ENCODE results near the gene UGGT2.

DNA sequence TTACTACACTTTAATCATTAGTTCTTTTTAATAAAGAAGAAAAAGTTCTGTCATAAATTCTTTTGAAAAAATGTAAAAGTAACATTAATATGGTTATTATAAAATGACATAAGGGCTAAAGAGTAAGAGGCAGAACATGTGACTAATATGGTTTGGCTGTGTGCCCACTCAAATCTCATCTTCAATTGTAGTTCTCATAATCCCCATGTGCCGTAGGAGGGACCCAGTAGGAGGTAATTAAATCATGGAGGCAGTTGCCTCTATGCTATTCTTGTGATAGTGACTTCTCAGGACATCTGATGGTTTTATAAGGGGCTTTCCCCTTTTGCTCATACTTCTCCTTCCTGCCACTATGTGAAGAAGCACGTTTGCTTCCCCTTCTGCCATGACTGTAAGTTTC lies 104.5 kb downstream of the UGGT2 start:
- no peak for TF ChIP-seq POLR2A (IDR thresholded peaks at IDR 0.05)
- TF ChIP-seq, protein P1, sequence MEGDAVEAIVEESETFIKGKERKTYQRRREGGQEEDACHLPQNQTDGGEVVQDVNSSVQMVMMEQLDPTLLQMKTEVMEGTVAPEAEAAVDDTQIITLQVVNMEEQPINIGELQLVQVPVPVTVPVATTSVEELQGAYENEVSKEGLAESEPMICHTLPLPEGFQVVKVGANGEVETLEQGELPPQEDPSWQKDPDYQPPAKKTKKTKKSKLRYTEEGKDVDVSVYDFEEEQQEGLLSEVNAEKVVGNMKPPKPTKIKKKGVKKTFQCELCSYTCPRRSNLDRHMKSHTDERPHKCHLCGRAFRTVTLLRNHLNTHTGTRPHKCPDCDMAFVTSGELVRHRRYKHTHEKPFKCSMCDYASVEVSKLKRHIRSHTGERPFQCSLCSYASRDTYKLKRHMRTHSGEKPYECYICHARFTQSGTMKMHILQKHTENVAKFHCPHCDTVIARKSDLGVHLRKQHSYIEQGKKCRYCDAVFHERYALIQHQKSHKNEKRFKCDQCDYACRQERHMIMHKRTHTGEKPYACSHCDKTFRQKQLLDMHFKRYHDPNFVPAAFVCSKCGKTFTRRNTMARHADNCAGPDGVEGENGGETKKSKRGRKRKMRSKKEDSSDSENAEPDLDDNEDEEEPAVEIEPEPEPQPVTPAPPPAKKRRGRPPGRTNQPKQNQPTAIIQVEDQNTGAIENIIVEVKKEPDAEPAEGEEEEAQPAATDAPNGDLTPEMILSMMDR (IDR thresholded peaks at IDR 0.05) = no peak
